ENCODE results near the gene NLN. TPM values are rescaled to one million over a fixed set of nuclear protein-coding genes. Genes with fewer than 3 reads are reported as not detected.
A peak's percentile ranks its signal among the peaks of the same experiment; 100 is the strongest.

Gene NLN
- total and polyA plus RNA-seq, 2 of the 4 experiments (the other 2 are of a cell fraction), result 19.1 to 37.1 TPM

DNA sequence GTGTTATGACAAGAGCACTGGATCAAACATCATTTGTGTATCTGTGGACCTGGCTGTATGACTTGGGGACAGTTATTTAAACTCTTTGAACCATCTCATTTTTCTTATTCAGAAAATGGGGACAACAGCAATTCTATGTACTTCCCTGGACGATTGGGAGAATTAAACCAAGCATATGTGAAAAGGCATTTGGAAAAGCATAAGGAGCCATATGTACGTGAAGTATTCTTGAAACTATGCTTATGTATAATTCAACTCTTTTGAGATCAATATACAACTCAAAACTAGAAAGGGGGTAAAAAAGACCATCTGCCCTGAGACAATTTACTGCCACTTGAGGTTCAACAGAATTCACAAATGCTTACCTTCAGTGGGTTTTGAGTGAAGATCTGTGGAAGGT, 75.5 kb downstream of the NLN start:
- POLR2A ChIA-PET (ENCODE audit: unreplicated experiment), result no interaction called here
- no peak overlapping the region for H4K5ac ChIP-seq (ENCODE audit: low read depth, low read length)

More for the DNA sequence above, 75.5 kb downstream of the NLN start:
- Histone ChIP-seq H3K79me1 (ENCODE audit: low read depth in 1 of 2, low read length in 2 of 2) (peaks cover 0 to 16% of the 10 kb centered on the region in 2 experiments; a peak in 3 of 4 replicates), H3K27ac (ENCODE audit: insufficient read depth, low read length) (no peak overlapping the region), H3K36me3 (ENCODE audit: control insufficient read depth, insufficient read depth, low read length) (peaks cover 3% of the 10 kb centered on the region), H2BK20ac (ENCODE audit: low read depth, low read length) (no peak overlapping the region), H3K9me3 (ENCODE audit: control insufficient read depth, insufficient read depth, low read length) (no peaks in the 10 kb centered on the region; the same call in 1 of the 2 replicates), H3K14ac (replicated peaks; ENCODE audit: low read depth, low read length) (no peak overlapping the region), H2AK5ac (ENCODE audit: low read depth, low read length) (no peak overlapping the region), H3K9me1 (ENCODE audit: insufficient read depth, low read length) (peaks cover 5% of the 10 kb centered on the region), H4K20me1 (ENCODE audit: insufficient read depth, low read length) (no peaks in the 10 kb centered on the region), H2BK120ac (ENCODE audit: low read depth, low read length) (no peak overlapping the region), H2AFZ (replicated peaks; ENCODE audit: low read length, poor library complexity) (no peak overlapping the region), H2BK5ac (ENCODE audit: low read depth, low read length, poor library complexity, severe bottlenecking) (no peak overlapping the region), H4K8ac (ENCODE audit: low read depth in 2 of 2, low read length in 2 of 2) (no peak overlapping the region), H3K4me3 (ENCODE audit: insufficient read depth, low read depth, low read length) (no peak overlapping the region), H4K91ac (ENCODE audit: insufficient read depth, low read depth, low read length) (no peak overlapping the region; the same call in 1 of the 2 replicates), H2BK15ac (ENCODE audit: low read depth, low read length) (peak overlapping the region; percentile 7; the same call in 2 of the 3 replicates), H3K9ac (ENCODE audit: low read depth, low read length) (no peak overlapping the region), H3K4ac (ENCODE audit: low read depth, low read length) (no peak overlapping the region), H3K27me3 (ENCODE audit: control insufficient read depth, insufficient read depth, low read length) (no peaks in the 10 kb centered on the region), H3K56ac (ENCODE audit: extremely low read depth, insufficient read depth, low read length) (no peak overlapping the region), H3K4me1 (ENCODE audit: control insufficient read depth, insufficient read depth, low read length) (peaks cover 9% of the 10 kb centered on the region), H3K4me2 (ENCODE audit: low read depth, low read length) (no peak overlapping the region), H2AK9ac (replicated peaks; ENCODE audit: low read depth, low read length, poor library complexity) (no peak overlapping the region), H3K23ac (ENCODE audit: low read depth, low read length) (no peak overlapping the region), H3K18ac (ENCODE audit: low read depth, low read length) (no peak overlapping the region)
- no peak for ATAC-seq (ENCODE audit: low read depth)
- dilution Hi-C loops (cut with HindIII; ENCODE audit: low sequenced_read_pairs, unreplicated experiment), result no loop called here
- TF ChIP-seq, protein P1, sequence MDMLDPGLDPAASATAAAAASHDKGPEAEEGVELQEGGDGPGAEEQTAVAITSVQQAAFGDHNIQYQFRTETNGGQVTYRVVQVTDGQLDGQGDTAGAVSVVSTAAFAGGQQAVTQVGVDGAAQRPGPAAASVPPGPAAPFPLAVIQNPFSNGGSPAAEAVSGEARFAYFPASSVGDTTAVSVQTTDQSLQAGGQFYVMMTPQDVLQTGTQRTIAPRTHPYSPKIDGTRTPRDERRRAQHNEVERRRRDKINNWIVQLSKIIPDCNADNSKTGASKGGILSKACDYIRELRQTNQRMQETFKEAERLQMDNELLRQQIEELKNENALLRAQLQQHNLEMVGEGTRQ (IDR thresholded peaks at IDR 0.05; ENCODE audit: low read depth, low read length), result no peak
- TF ChIP-seq RAD21 (IDR thresholded peaks at IDR 0.05; ENCODE audit: low read length), result no peak
- TF ChIP-seq, protein P2, sequence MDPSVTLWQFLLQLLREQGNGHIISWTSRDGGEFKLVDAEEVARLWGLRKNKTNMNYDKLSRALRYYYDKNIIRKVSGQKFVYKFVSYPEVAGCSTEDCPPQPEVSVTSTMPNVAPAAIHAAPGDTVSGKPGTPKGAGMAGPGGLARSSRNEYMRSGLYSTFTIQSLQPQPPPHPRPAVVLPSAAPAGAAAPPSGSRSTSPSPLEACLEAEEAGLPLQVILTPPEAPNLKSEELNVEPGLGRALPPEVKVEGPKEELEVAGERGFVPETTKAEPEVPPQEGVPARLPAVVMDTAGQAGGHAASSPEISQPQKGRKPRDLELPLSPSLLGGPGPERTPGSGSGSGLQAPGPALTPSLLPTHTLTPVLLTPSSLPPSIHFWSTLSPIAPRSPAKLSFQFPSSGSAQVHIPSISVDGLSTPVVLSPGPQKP (IDR thresholded peaks at IDR 0.05; ENCODE audit: borderline replicate concordance, low read depth, low read length), result no peak
- no peak for TF ChIP-seq MAFK (IDR thresholded peaks at IDR 0.05; ENCODE audit: low read depth, low read length)
- TF ChIP-seq FOS (IDR thresholded peaks at IDR 0.05; ENCODE audit: low read depth, low read length), result no peak
- TF ChIP-seq MAZ (IDR thresholded peaks at IDR 0.05; ENCODE audit: borderline replicate concordance, low read depth, low read length), result no peak
- TF ChIP-seq POLR2A (IDR thresholded peaks at IDR 0.05; ENCODE audit: low read depth, low read length), result no peak
- no peak for TF ChIP-seq MXI1 (IDR thresholded peaks at IDR 0.05; ENCODE audit: borderline replicate concordance, low read depth, low read length)
- no peak for TF ChIP-seq RCOR1 (IDR thresholded peaks at IDR 0.05; ENCODE audit: insufficient replicate concordance, low read length)
- TF ChIP-seq BHLHE40 (IDR thresholded peaks at IDR 0.05; ENCODE audit: low read depth, low read length), result no peak
- TF ChIP-seq, protein P3, sequence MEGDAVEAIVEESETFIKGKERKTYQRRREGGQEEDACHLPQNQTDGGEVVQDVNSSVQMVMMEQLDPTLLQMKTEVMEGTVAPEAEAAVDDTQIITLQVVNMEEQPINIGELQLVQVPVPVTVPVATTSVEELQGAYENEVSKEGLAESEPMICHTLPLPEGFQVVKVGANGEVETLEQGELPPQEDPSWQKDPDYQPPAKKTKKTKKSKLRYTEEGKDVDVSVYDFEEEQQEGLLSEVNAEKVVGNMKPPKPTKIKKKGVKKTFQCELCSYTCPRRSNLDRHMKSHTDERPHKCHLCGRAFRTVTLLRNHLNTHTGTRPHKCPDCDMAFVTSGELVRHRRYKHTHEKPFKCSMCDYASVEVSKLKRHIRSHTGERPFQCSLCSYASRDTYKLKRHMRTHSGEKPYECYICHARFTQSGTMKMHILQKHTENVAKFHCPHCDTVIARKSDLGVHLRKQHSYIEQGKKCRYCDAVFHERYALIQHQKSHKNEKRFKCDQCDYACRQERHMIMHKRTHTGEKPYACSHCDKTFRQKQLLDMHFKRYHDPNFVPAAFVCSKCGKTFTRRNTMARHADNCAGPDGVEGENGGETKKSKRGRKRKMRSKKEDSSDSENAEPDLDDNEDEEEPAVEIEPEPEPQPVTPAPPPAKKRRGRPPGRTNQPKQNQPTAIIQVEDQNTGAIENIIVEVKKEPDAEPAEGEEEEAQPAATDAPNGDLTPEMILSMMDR (conservative IDR thresholded peaks at IDR 0.05; ENCODE audit: low read depth, low read length), result no peak
- TF ChIP-seq CHD1 (IDR thresholded peaks at IDR 0.05; ENCODE audit: low read depth, low read length), result no peak
- TF ChIP-seq NFE2L2 (IDR thresholded peaks at IDR 0.05; ENCODE audit: low read depth, low read length), result no peak
- TF ChIP-seq SMC3 (IDR thresholded peaks at IDR 0.05; ENCODE audit: low read depth, low read length), result no peak
- no peak for TF ChIP-seq RFX5 (IDR thresholded peaks at IDR 0.05; ENCODE audit: low read depth, low read length)
- TF ChIP-seq CEBPB (IDR thresholded peaks at IDR 0.05; ENCODE audit: low read depth, low read length), result no peak
- WGBS, 2 experiments (ENCODE audit: extremely low coverage in 2 of 2, insufficient read length in 1 of 2), result no CpG with 5 or more reads among the region's 2 CpGs
- no TSS peak for BruUV-seq (replicated peaks)
- DNase-seq, result no peak
- CTCF ChIA-PET, result no interaction called here
- in situ Hi-C loops (cut with MboI; ENCODE audit: low sequenced_read_pairs), result no loop called here
- intact Hi-C loops (cut with micrococcal nuclease), result no loop called here
